BE2C (cell line): ENCODE measurements around the gene UTY.

Experiments used
- DNase-seq: peaks from one replicate; pipeline ENCODE4 v3.0.0-alpha.2; 2020
- H3K27me3 ChIP-seq: fragments of 250-450 bp; sonication (Bioruptor Pico); 2 replicates; pipeline ENCODE4 v1.5.1; 2020; ENCODE audit warnings: mild to moderate bottlenecking
- H3K36me3 ChIP-seq: fragments of 250-450 bp; sonication (Bioruptor Pico); 2 replicates; pipeline ENCODE4 v1.5.1; 2020; ENCODE audit warnings: mild to moderate bottlenecking
- H3K4me1 ChIP-seq: fragments of 250-450 bp; sonication (Bioruptor Pico); 2 replicates; pipeline ENCODE4 v1.5.1; 2020
- H3K4me3 ChIP-seq: 2 replicates; pipeline ENCODE4 v1.5.1; 2011; ENCODE audit warnings: low read depth, low read length
- H3K9me3 ChIP-seq: fragments of 250-450 bp; sonication (Bioruptor Pico); 2 replicates; pipeline ENCODE4 v1.5.1; 2020
- CTCF ChIP-seq: IDR thresholded peaks from 2 replicates; pipeline ENCODE4 v1.5.1; 2012; ENCODE audit warnings: mild to moderate bottlenecking, low read depth, low read length

UTY gene

GRCh38 chrY:13351443-13351842 is 128.4 kb downstream of the UTY start:
- no peaks in the 10 kb centered on the region for H3K4me1 ChIP-seq
- DNase-seq: no peak
- H3K36me3 ChIP-seq: no peaks in the 10 kb centered on the region
- H3K27me3 ChIP-seq: no peaks in the 10 kb centered on the region
- H3K9me3 ChIP-seq: no peaks in the 10 kb centered on the region
- H3K4me3 ChIP-seq: no peak overlapping the region
- TF ChIP-seq CTCF: no peak

GRCh38 chrY:13347106-13347505 is 132.7 kb downstream of the UTY start:
- no peak for TF ChIP-seq CTCF
- H3K36me3 ChIP-seq: no peaks in the 10 kb centered on the region
- no peak for DNase-seq
- no peaks in the 10 kb centered on the region for H3K27me3 ChIP-seq
- H3K4me3 ChIP-seq: no peak overlapping the region
- H3K9me3 ChIP-seq: no peaks in the 10 kb centered on the region
- no peaks in the 10 kb centered on the region for H3K4me1 ChIP-seq

GRCh38 chrY:13345549-13345948 is 134.3 kb downstream of the UTY start:
- no peaks in the 10 kb centered on the region for H3K9me3 ChIP-seq
- no peak for TF ChIP-seq CTCF
- H3K4me1 ChIP-seq: no peaks in the 10 kb centered on the region
- H3K36me3 ChIP-seq: no peaks in the 10 kb centered on the region
- H3K4me3 ChIP-seq: no peak overlapping the region
- no peaks in the 10 kb centered on the region for H3K27me3 ChIP-seq
- DNase-seq: no peak

- Histone ChIP-seq H3K4me3 (no peak overlapping the region), H3K27me3 (no peaks in the 10 kb centered on the region), H3K9me3 (no peaks in the 10 kb centered on the region), H3K36me3 (no peaks in the 10 kb centered on the region), H3K4me1 (no peaks in the 10 kb centered on the region)
- no peak for TF ChIP-seq CTCF
- DNase-seq: no peak
Observed at GRCh38 chrY:13343307-13343946, 136.4 kb downstream of the UTY start.

GRCh38 chrY:13339939-13340338 is 139.9 kb downstream of the UTY start:
- no peak for DNase-seq
- TF ChIP-seq CTCF: no peak
- Histone ChIP-seq H3K4me1 (no peaks in the 10 kb centered on the region), H3K27me3 (no peaks in the 10 kb centered on the region), H3K36me3 (no peaks in the 10 kb centered on the region), H3K9me3 (no peaks in the 10 kb centered on the region), H3K4me3 (no peak overlapping the region)

GRCh38 chrY:13339381-13339780 is 140.5 kb downstream of the UTY start:
- Histone ChIP-seq H3K4me3 (no peak overlapping the region), H3K4me1 (no peaks in the 10 kb centered on the region), H3K27me3 (no peaks in the 10 kb centered on the region), H3K36me3 (no peaks in the 10 kb centered on the region), H3K9me3 (no peaks in the 10 kb centered on the region)
- TF ChIP-seq CTCF: no peak
- DNase-seq: no peak
